ENCODE data around the gene SVEP1.
A peak's percentile ranks its signal among the peaks of the same experiment; 100 is the strongest.

The SVEP1 gene

GRCh38 chr9:110579034-110579861 is at the start of gene SVEP1:
SVEP1 (minus strand) TSS chr9:110579741; CDS start chr9:110579543, 198 bp downstream.
- no peaks in the 10 kb centered on the region for H3K27me3 ChIP-seq (ENCODE audit: insufficient read depth, low read length)

GRCh38 chr9:110626101-110626829 is 46.7 kb upstream of the SVEP1 start:
- Histone ChIP-seq H2AFZ (ENCODE audit: low read length) (no peak overlapping the region), H3K4me2 (ENCODE audit: low read length) (no peak overlapping the region), H3K4me1 (ENCODE audit: insufficient read depth, low read length, severe bottlenecking) (no peaks in the 10 kb centered on the region), H3K27me3 (ENCODE audit: insufficient read depth, low read length) (no peaks in the 10 kb centered on the region), H3K4me3 (ENCODE audit: low read depth, low read length, poor library complexity, severe bottlenecking) (no peak overlapping the region), H4K20me1 (ENCODE audit: insufficient read depth, low read length) (no peaks in the 10 kb centered on the region), H3K9me2 (ENCODE audit: low read depth, low read length) (no peaks in the 10 kb centered on the region), H3K27ac (ENCODE audit: low read depth, low read length, poor library complexity, severe bottlenecking) (no peak overlapping the region), H3K79me2 (ENCODE audit: insufficient read depth, low read length) (no peaks in the 10 kb centered on the region), H3F3A (ENCODE audit: insufficient read depth, low read length) (no peaks in the 10 kb centered on the region), H3K36me3 (ENCODE audit: insufficient read depth, low read length) (no peaks in the 10 kb centered on the region), H3K9ac (ENCODE audit: low read length) (no peak overlapping the region), H3K9me3 (ENCODE audit: low read length) (no peaks in the 10 kb centered on the region)
- TF ChIP-seq CTCF (IDR thresholded peaks at IDR 0.05; ENCODE audit: low read length) (no peak), EZH2 (IDR thresholded peaks at IDR 0.05; ENCODE audit: borderline replicate concordance, low read length) (no peak)

More at GRCh38 chr9:110579034-110579861, at the start of gene SVEP1:
- TF ChIP-seq EZH2 (IDR thresholded peaks at IDR 0.05; ENCODE audit: borderline replicate concordance, low read length) (no peak), CTCF (IDR thresholded peaks at IDR 0.05; ENCODE audit: low read length) (no peak)
- H3K27ac ChIP-seq (ENCODE audit: low read depth, low read length, poor library complexity, severe bottlenecking): no peak within 1 kb of the TSS
- no peak within 1 kb of the TSS for H2AFZ ChIP-seq (ENCODE audit: low read length)
- no peaks in the 10 kb centered on the region for H3K79me2 ChIP-seq (ENCODE audit: insufficient read depth, low read length)
- H3K36me3 ChIP-seq (ENCODE audit: insufficient read depth, low read length): no peaks in the 10 kb centered on the region
- H3K9me2 ChIP-seq (ENCODE audit: low read depth, low read length): no peaks in the 10 kb centered on the region
- H3K9me3 ChIP-seq (ENCODE audit: low read length): no peaks in the 10 kb centered on the region
- H3K9ac ChIP-seq (ENCODE audit: low read length): no peak within 1 kb of the TSS
- no peaks in the 10 kb centered on the region for H4K20me1 ChIP-seq (ENCODE audit: insufficient read depth, low read length)
- no peak within 1 kb of the TSS for H3K4me3 ChIP-seq (ENCODE audit: low read depth, low read length, poor library complexity, severe bottlenecking)
- no peaks in the 10 kb centered on the region for H3K4me1 ChIP-seq (ENCODE audit: insufficient read depth, low read length, severe bottlenecking)
- H3F3A ChIP-seq (ENCODE audit: insufficient read depth, low read length): no peaks in the 10 kb centered on the region
- no peak within 1 kb of the TSS for H3K4me2 ChIP-seq (ENCODE audit: low read length)

- H3K9me2 ChIP-seq (ENCODE audit: low read depth, low read length): no peaks in the 10 kb centered on the region
- no peaks in the 10 kb centered on the region for H4K20me1 ChIP-seq (ENCODE audit: insufficient read depth, low read length)
- H3K4me2 ChIP-seq (ENCODE audit: low read length): no peak overlapping the region
- H3K79me2 ChIP-seq (ENCODE audit: insufficient read depth, low read length): no peaks in the 10 kb centered on the region
- H3K4me3 ChIP-seq (ENCODE audit: low read depth, low read length, poor library complexity, severe bottlenecking): no peak overlapping the region
- H2AFZ ChIP-seq (ENCODE audit: low read length): no peak overlapping the region
- no peaks in the 10 kb centered on the region for H3K4me1 ChIP-seq (ENCODE audit: insufficient read depth, low read length, severe bottlenecking)
- no peak overlapping the region for H3K9ac ChIP-seq (ENCODE audit: low read length)
- H3K9me3 ChIP-seq (ENCODE audit: low read length): no peaks in the 10 kb centered on the region
- TF ChIP-seq CTCF (IDR thresholded peaks at IDR 0.05; ENCODE audit: low read length): peak; percentile 62
- no peak for TF ChIP-seq EZH2 (IDR thresholded peaks at IDR 0.05; ENCODE audit: borderline replicate concordance, low read length)
- H3F3A ChIP-seq (ENCODE audit: insufficient read depth, low read length): no peaks in the 10 kb centered on the region
- no peak overlapping the region for H3K27ac ChIP-seq (ENCODE audit: low read depth, low read length, poor library complexity, severe bottlenecking)
- no peaks in the 10 kb centered on the region for H3K27me3 ChIP-seq (ENCODE audit: insufficient read depth, low read length)
- no peaks in the 10 kb centered on the region for H3K36me3 ChIP-seq (ENCODE audit: insufficient read depth, low read length)
Measured at GRCh38 chr9:110623462-110624025, 44.0 kb upstream of the SVEP1 start.

Measured in OCI-LY1 (cell line).